BE2C (cell line): ENCODE results near the gene PPP2R2D.

Source experiments
- DNase-seq: peaks from one replicate; pipeline ENCODE4 v3.0.0-alpha.2; 2020
- H3K27me3 ChIP-seq: fragments of 250-450 bp; sonication (Bioruptor Pico); 2 replicates; pipeline ENCODE4 v1.5.1; 2020; ENCODE audit warnings: mild to moderate bottlenecking
- H3K36me3 ChIP-seq: fragments of 250-450 bp; sonication (Bioruptor Pico); 2 replicates; pipeline ENCODE4 v1.5.1; 2020; ENCODE audit warnings: mild to moderate bottlenecking
- H3K4me1 ChIP-seq: fragments of 250-450 bp; sonication (Bioruptor Pico); 2 replicates; pipeline ENCODE4 v1.5.1; 2020
- H3K4me3 ChIP-seq: 2 replicates; pipeline ENCODE4 v1.5.1; 2011; ENCODE audit warnings: low read depth, low read length
- H3K9me3 ChIP-seq: fragments of 250-450 bp; sonication (Bioruptor Pico); 2 replicates; pipeline ENCODE4 v1.5.1; 2020
- CTCF ChIP-seq: IDR thresholded peaks from 2 replicates; pipeline ENCODE4 v1.5.1; 2012; ENCODE audit warnings: mild to moderate bottlenecking, low read depth, low read length

Gene PPP2R2D

GRCh38 chr10:131920693-131921092, 19.9 kb downstream of the PPP2R2D start:
- Histone ChIP-seq H3K36me3 (no peaks in the 10 kb centered on the region), H3K9me3 (no peaks in the 10 kb centered on the region), H3K4me3 (no peak overlapping the region), H3K27me3 (no peaks in the 10 kb centered on the region), H3K4me1 (no peaks in the 10 kb centered on the region)
- no peak for DNase-seq
- no peak for TF ChIP-seq CTCF

- no peaks in the 10 kb centered on the region for H3K36me3 ChIP-seq
- no peak overlapping the region for H3K4me3 ChIP-seq
- H3K27me3 ChIP-seq, result no peaks in the 10 kb centered on the region
- no peak for DNase-seq
- H3K4me1 ChIP-seq, result no peaks in the 10 kb centered on the region
- no peaks in the 10 kb centered on the region for H3K9me3 ChIP-seq
- TF ChIP-seq CTCF, result no peak
Measured at GRCh38 chr10:131921184-131921583, 20.4 kb downstream of the PPP2R2D start.

DNA sequence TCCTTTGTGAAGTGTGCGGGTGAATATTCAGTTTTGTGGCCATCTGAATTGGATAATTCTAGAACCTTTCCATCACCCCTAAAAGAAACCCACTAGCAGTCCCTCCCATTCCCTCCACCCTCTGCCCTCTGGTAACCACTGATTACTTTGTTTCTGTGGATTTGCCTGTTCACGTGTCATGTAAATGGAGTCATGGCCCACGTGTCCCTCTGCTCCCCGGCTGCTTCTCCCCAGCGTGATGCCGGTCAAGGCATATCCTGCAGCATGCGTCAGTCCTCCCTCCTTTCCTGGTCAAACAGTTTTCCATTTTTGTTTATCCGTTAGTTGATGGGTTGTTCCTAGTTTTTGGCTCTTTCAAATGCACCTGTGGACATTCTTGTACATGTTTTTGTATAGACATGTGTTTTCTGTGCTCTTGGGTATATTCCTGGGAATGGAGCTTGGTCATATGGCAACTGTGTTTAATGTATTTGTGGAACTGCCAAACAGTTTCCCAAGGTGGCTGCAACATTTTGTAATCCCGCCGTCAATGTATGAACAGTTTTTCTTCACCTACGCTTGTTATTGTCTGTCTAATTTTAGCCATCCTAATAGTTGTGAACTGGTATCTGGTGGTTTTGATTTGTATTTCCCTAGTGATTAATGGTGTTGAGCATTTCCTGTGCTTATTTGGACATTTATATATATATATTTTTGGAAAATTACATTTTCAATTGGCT, 22.4 kb downstream of the PPP2R2D start:
- Histone ChIP-seq H3K4me3 (no peak overlapping the region), H3K36me3 (no peaks in the 10 kb centered on the region), H3K4me1 (no peaks in the 10 kb centered on the region), H3K9me3 (no peaks in the 10 kb centered on the region), H3K27me3 (no peaks in the 10 kb centered on the region)
- DNase-seq, result no peak
- no peak for TF ChIP-seq CTCF

DNA sequence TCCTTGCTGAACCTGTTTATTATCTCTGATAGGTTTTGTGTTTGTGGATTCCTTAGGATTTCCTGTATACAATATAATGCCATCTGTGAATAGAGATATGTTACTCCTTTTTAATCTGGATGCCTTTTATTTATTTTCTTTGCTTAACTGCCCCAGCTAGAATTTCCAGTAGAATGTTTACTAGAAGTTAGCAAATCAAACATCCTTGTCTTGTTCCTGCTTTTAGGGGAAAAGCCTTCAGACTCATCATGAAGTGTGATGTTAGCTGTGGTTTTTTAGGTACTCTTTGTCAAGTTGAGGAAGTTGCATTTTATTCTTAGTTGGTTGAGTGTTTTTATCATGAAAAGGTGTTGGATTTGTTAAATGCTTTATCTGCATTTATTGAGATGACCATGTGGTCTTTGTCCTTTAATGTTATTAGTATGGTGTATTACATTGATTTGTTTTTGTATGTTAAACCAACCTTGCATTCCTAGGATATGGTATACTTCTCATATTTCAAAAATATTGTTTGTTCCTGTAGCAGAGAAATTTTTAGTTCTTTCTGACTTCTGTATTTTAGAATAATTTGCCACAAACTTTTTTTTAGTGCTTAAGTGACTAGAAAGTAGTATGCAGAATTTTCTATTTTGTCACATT, 24.3 kb downstream of the PPP2R2D start:
- no peaks in the 10 kb centered on the region for H3K4me1 ChIP-seq

DNA sequence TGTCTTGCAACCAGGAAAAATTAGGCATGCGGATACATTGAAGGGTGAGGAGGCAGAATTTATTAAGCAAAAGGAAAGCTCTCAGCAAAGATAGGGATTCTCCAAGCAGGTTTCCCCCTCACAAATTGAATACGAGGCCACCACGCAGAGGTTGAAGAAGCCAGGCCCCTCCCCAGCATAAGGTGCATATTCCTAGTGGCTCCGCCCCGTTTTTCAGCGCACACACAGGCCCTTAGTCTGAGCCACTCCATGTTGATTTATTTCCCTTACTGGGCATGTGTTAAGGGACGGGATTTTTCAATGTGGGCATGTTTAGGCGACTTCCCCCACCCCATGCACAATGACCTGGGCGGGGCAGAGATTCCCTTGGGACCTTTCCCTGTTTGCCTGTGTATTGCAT, 24.9 kb downstream of the PPP2R2D start:
- no peaks in the 10 kb centered on the region for H3K9me3 ChIP-seq
- no peak overlapping the region for H3K4me3 ChIP-seq
- no peaks in the 10 kb centered on the region for H3K4me1 ChIP-seq
- H3K27me3 ChIP-seq, result no peaks in the 10 kb centered on the region
- no peak for TF ChIP-seq CTCF
- H3K36me3 ChIP-seq, result no peaks in the 10 kb centered on the region
- DNase-seq, result no peak

More for the DNA sequence above, 24.3 kb downstream of the PPP2R2D start:
- no peaks in the 10 kb centered on the region for H3K9me3 ChIP-seq
- H3K4me3 ChIP-seq, result no peak overlapping the region
- no peak for DNase-seq
- TF ChIP-seq CTCF, result no peak
- no peaks in the 10 kb centered on the region for H3K36me3 ChIP-seq
- no peaks in the 10 kb centered on the region for H3K27me3 ChIP-seq

- H3K4me3 ChIP-seq, result no peak overlapping the region
- H3K9me3 ChIP-seq, result no peaks in the 10 kb centered on the region
- DNase-seq, result no peak
- no peaks in the 10 kb centered on the region for H3K36me3 ChIP-seq
- H3K27me3 ChIP-seq, result no peaks in the 10 kb centered on the region
- H3K4me1 ChIP-seq, result no peaks in the 10 kb centered on the region
- TF ChIP-seq CTCF, result no peak
Measured at GRCh38 chr10:131926253-131926652, 25.4 kb downstream of the PPP2R2D start.
